Urinary bladder (tissue), 4 donors: ENCODE results near the gene NDC1. TPM values are rescaled to one million over a fixed set of nuclear protein-coding genes. Genes with fewer than 3 reads are reported as not detected.
"Not testable (repeated sequence)": the region's sequence is repeated elsewhere in the genome, so short reads cannot be mapped to it uniquely, and the experiment has no call there.

ENCODE experiments used
- DNase-seq: peaks from one replicate; pipeline ENCODE4 v3.0.0-alpha.2; 2015; ENCODE audit errors: extremely low spot score
- H3K27ac ChIP-seq: one replicate; pipeline ENCODE4 v1.5.1; 2013; ENCODE audit warnings: low read depth, mild to moderate bottlenecking, moderate library complexity
- H3K36me3 ChIP-seq: one replicate; pipeline ENCODE4 v1.6.1; 2013; ENCODE audit warnings: mild to moderate bottlenecking, moderate library complexity; ENCODE audit not compliant: insufficient read depth
- H3K4me1 ChIP-seq: one replicate; pipeline ENCODE4 v1.6.1; 2013; ENCODE audit warnings: mild to moderate bottlenecking, moderate library complexity; ENCODE audit not compliant: insufficient read depth
- H3K4me3 ChIP-seq: one replicate; pipeline ENCODE4 v1.5.1; 2013; ENCODE audit warnings: low read depth, low read length
- WGBS: extraction: QIAGEN DNeasy Blood & Tissue Kit; methylation state at CpG from one replicate; pipeline ENCODE4 v1.1.7; 2013; 5-methylcytosine and 5-hydroxymethylcytosine counted together
- polyA plus RNA-seq: library from polyadenylated mRNA; stranded (reverse); fragments of 200-250 nt; gene quantifications from one replicate; pipeline ENCODE4 v1.2.3, GENCODE V29; 2013
- total RNA-seq: library from RNA; depleted of rRNA; stranded (reverse); fragments of >200 nt; gene quantifications from one replicate; pipeline ENCODE4 v1.2.3, GENCODE V29; 2014
- donor health status: healthy with polysubstance abuse.
- donor health status: healthy.

The NDC1 gene
- total and polyA plus RNA-seq, 2 donors = 6.6 to 28.7 TPM

DNA sequence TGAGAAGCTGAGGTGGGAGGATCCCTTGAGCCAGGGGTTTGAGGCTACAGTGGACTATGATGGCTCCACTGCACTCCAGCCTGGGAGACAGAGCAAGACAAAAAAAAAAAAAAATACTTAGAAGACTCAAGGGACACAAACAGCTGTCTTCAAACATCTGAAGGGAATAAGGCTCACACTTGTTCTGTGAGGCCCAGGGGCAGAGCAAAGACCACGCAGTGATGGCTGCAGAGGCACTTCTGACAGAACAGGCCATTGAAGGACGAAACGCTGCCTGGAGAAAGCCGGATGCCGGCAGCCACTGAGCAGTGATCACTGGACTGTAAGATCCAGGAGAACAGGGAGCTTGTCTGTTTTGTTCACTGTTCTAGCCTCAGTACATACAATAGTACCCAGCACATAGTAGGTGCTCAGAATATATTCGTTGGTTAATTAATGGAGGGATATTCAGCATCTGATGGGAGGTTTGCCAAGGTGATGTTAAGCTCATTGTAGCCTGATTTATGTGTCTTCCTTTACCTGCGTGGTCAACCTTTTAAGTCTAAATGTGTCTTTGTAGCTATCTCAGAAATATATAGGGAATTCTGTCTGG, 12.1 kb upstream of the NDC1 start:
- Histone ChIP-seq H3K4me3 (no peak overlapping the region), H3K27ac (no peak overlapping the region), H3K4me1 (no peaks in the 10 kb centered on the region), H3K36me3 (no peaks in the 10 kb centered on the region)
- no peak for DNase-seq
- 87% methylated on average over 7 of the region's 7 CpGs for WGBS

DNA sequence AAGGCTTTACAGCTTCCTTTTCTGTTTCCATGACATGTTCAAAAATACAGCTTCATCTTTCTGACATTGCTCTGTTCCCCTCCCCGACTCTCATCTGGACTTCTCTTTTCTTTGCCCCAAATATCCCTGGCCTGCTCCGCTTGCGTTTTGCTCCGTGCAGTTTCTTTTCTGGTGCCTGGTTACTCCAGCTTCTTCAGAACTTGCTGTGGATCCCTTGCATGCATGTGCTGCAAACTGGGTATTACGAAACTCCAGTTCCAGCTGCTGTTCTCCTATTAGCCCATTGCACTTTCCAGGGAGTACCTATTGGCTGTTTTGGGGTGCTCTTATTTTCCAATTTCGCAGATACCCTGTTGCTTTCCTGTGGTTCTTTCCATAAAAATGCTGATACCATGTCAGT, 9.9 kb upstream of the NDC1 start:
- no peak for DNase-seq
- 90% methylated on average over 6 of the region's 6 CpGs for WGBS
- Histone ChIP-seq H3K27ac (no peak overlapping the region), H3K4me1 (no peaks in the 10 kb centered on the region), H3K4me3 (no peak overlapping the region), H3K36me3 (no peaks in the 10 kb centered on the region)

- H3K4me1 ChIP-seq = no peaks in the 10 kb centered on the region
- WGBS = 85% methylated on average over 3 of the region's 3 CpGs
Observed at GRCh38 chr1:53842347-53842746, 4.3 kb upstream of the NDC1 start.

GRCh38 chr1:53838654-53838974, 518 bp upstream of the NDC1 start:
- 14% methylated on average over 2 of the region's 2 CpGs for WGBS
- Histone ChIP-seq H3K4me3 (no peak overlapping the region), H3K4me1 (no peaks in the 10 kb centered on the region), H3K27ac (no peak overlapping the region), H3K36me3 (peaks cover 2% of the 10 kb centered on the region)
- DNase-seq = no peak

More at GRCh38 chr1:53842347-53842746, 4.3 kb upstream of the NDC1 start:
- Histone ChIP-seq H3K27ac (no peak overlapping the region), H3K4me3 (no peak overlapping the region), H3K36me3 (no peaks in the 10 kb centered on the region)
- no peak for DNase-seq

DNA sequence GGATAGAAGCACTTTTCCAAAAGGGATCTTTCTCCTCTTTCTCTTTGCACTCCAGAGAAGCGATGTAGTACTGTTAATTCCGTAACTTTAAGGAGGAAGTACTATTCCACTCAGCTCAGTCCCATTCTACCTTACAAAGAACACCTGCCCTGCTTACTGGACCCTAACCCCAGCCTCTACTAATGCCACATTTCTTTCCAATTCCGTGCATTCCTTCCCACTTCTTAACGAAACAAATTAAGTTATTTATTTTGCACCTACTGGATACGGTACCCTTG, 511 bp downstream of the NDC1 start:
- H3K27ac ChIP-seq = no peak overlapping the region
- peak; percentile 3 for DNase-seq
- peak overlapping the region; percentile 85 for H3K4me3 ChIP-seq
- WGBS = under 1% methylated on average over 5 of the region's 5 CpGs
- H3K4me1 ChIP-seq = no peaks in the 10 kb centered on the region
- H3K36me3 ChIP-seq = peaks cover 2% of the 10 kb centered on the region

GRCh38 chr1:53835491-53835890, 2.6 kb downstream of the NDC1 start:
- WGBS = 56% methylated on average over 2 of the region's 2 CpGs

GRCh38 chr1:53834776-53835175, 3.3 kb downstream of the NDC1 start:
- Histone ChIP-seq H3K27ac (no peak overlapping the region), H3K36me3 (peaks cover 2% of the 10 kb centered on the region), H3K4me1 (no peaks in the 10 kb centered on the region), H3K4me3 (no peak overlapping the region)
- DNase-seq = no peak
- 97% methylated on average over 11 of the region's 11 CpGs for WGBS

More at GRCh38 chr1:53835491-53835890, 2.6 kb downstream of the NDC1 start:
- no peak overlapping the region for H3K4me3 ChIP-seq
- H3K36me3 ChIP-seq = peaks cover 2% of the 10 kb centered on the region
- no peaks in the 10 kb centered on the region for H3K4me1 ChIP-seq
- no peak overlapping the region for H3K27ac ChIP-seq
- DNase-seq = no peak

GRCh38 chr1:53833393-53833792, 4.7 kb downstream of the NDC1 start:
- Histone ChIP-seq H3K4me1 (no peaks in the 10 kb centered on the region), H3K4me3 (no peak overlapping the region), H3K36me3 (peaks cover 2% of the 10 kb centered on the region), H3K27ac (no peak overlapping the region)
- no peak for DNase-seq
- 95% methylated on average over 4 of the region's 4 CpGs for WGBS

DNA sequence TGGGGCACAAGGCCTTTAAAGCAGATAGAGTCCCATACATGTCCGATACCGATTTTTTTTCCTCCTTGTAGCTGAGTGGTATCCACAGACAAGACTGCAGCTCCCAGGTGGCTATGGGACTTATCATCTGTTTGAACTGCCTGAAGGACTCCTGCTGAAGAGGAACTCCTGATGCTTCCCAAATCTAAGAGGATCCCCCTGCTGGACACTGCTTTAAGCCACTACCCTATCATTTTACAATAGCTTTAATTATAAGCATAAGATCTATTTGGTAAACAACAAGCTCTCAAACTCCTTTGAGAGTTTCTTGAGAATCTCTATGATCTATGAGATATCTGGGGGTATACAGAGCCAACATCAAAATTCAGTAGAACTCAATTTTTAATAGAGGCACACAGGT, 11.7 kb downstream of the NDC1 start:
- 97% methylated on average over 2 of the region's 2 CpGs for WGBS
- H3K36me3 ChIP-seq = peaks cover 3% of the 10 kb centered on the region
- no peaks in the 10 kb centered on the region for H3K4me1 ChIP-seq
- DNase-seq = no peak
- no peak overlapping the region for H3K4me3 ChIP-seq
- no peak overlapping the region for H3K27ac ChIP-seq

DNA sequence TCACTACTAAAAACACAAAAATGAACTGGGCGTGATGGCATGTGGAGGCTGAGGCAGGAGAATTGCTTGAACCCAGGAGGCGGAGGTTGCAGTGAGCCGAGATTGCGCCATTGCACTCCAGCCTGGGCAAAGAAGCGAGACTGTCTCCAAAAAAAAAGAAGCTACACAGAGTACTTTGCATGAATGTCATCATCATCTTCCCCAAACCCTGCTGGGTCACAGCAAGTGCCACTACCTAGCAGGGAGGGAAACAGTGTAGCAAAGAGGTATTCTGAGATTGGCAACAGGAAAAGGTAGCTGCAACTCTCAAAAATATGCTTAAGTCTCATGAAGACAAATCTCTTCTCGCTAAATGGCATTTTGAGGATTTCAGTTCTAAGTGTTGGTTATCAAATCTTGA, 12.8 kb downstream of the NDC1 start:
- 98% methylated on average over 6 of the region's 6 CpGs for WGBS
- H3K27ac ChIP-seq = no peak overlapping the region
- H3K4me1 ChIP-seq = no peaks in the 10 kb centered on the region
- no peak overlapping the region for H3K4me3 ChIP-seq
- no peak for DNase-seq
- peaks cover 3% of the 10 kb centered on the region for H3K36me3 ChIP-seq

DNA sequence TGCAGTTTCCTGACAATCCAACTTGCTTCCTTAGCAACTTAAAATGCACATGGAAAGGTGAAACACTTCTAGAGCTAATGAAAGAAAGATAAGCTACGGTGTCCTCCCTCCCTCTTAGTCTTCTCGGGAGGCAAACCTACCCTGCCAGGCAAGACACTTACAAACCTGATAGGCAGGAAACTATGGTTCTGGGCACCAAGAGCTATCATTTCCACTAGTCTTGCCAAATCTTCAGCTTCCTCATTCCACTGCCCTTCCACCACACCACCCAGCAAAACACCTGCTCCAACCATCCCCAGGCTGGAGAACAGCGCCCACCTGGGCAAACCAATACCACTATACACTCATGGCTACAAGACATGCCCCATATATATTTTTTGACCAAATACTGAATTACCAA, 15.2 kb downstream of the NDC1 start:
- Histone ChIP-seq H3K4me3 (no peak overlapping the region), H3K4me1 (no peaks in the 10 kb centered on the region), H3K36me3 (peaks cover 4% of the 10 kb centered on the region), H3K27ac (no peak overlapping the region)
- no peak for DNase-seq
- WGBS = 87% methylated on average over 3 of the region's 3 CpGs

- no peak for DNase-seq
- Histone ChIP-seq H3K27ac (no peak overlapping the region), H3K4me1 (no peaks in the 10 kb centered on the region), H3K4me3 (no peak overlapping the region), H3K36me3 (peaks cover 4% of the 10 kb centered on the region)
- 92% methylated on average over 5 of the region's 5 CpGs for WGBS
Observed at GRCh38 chr1:53821380-53821779, 16.7 kb downstream of the NDC1 start.

DNA sequence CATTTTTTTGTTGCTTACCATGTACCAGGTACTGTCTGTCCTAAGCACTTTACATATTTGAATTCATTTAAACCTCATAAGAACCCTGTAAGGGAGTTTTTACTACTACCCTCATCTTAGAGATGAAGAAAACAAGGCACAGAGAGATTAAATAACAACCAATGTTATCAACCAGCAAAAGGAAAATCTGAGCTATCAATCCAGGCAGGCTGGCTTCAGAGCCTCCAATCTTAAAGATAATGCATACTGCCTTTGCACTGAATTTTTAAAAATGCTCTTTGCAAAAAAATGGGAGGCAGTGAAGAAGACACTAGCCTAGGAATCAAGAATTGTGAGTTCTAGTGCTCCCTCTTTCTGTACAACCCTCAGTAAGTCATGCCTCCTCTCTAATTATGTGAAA, 18.7 kb downstream of the NDC1 start:
- DNase-seq = no peak
- no peaks in the 10 kb centered on the region for H3K4me1 ChIP-seq
- H3K27ac ChIP-seq = no peak overlapping the region
- peaks cover 1% of the 10 kb centered on the region for H3K36me3 ChIP-seq
- no peak overlapping the region for H3K4me3 ChIP-seq

DNA sequence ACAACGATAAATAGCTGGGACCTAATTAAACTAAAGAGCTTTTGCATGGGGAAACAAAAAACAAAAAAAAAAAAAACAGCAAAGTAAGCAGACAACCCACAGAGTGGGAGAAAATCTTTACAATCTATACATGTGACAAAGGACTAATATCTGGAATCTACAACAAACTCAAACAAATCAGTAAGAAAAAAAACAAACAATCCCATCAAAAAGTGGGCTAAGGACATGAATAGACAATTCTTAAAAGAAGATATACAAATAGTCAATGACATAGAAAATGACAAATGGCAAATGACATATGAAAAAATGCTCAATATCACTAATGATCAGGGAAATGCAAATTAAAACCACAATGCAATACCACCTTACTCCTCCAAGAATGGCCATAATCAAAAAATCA, 21.5 kb downstream of the NDC1 start:
- 96% methylated on average over 1 of the region's 1 CpG for WGBS
- H3K4me3 ChIP-seq, H3K36me3 ChIP-seq, DNase-seq, H3K4me1 ChIP-seq, H3K27ac ChIP-seq: not testable (repeated sequence)

GRCh38 chr1:53815484-53815883, 22.6 kb downstream of the NDC1 start:
- not testable (repeated sequence) for H3K36me3 ChIP-seq

More at GRCh38 chr1:53815484-53815883, 22.6 kb downstream of the NDC1 start:
- not testable (repeated sequence) for DNase-seq, H3K4me3 ChIP-seq, H3K4me1 ChIP-seq, H3K27ac ChIP-seq
- WGBS = 75% methylated on average over 1 of the region's 1 CpG
